Bronchial epithelial cell (primary cell): ENCODE data around the gene AHCYL2. TPM values are rescaled to one million over a fixed set of nuclear protein-coding genes. Genes with fewer than 3 reads are reported as not detected.
A peak's percentile ranks its signal among the peaks of the same experiment; 100 is the strongest.

Experiments used
- DNase-seq: peaks from one replicate; pipeline ENCODE4 v3.0.0-alpha.2; 2010; ENCODE audit warnings: low read depth
- FAIRE-seq: peaks from 2 replicates; lab custom pipeline; 2011; peaks lifted over from hg19 to GRCh38; lab: Jason Lieb, UNC
- H3K27me3 ChIP-seq: 2 replicates; pipeline ENCODE4 v1.5.1; 2011; ENCODE audit warnings: low read length; ENCODE audit not compliant: control insufficient read depth, insufficient read depth
- H3K36me3 ChIP-seq: 2 replicates; pipeline ENCODE4 v1.5.1; 2011; ENCODE audit warnings: low read length; ENCODE audit not compliant: control insufficient read depth, insufficient read depth
- H3K4me3 ChIP-seq: 2 replicates; pipeline ENCODE4 v1.5.1; 2011; ENCODE audit warnings: mild to moderate bottlenecking, low read depth, low read length, control low read depth
- CTCF ChIP-seq: IDR thresholded peaks from 2 replicates; pipeline ENCODE4 v1.5.1; 2011; ENCODE audit warnings: mild to moderate bottlenecking, moderate library complexity, low read length, control low read depth, inconsistent platforms; ENCODE audit not compliant: insufficient read depth, severe bottlenecking
- total RNA-seq: library from RNA; depleted of rRNA; stranded (reverse); fragments of >200 nt; gene quantifications from 2 replicates; pipeline ENCODE4 v1.2.1, GENCODE V29; 2014

AHCYL2 gene
- total RNA-seq, 1 donor from 2014 or later: 5.0 TPM

- TF ChIP-seq CTCF: no peak
- Histone ChIP-seq H3K36me3 (no peaks in the 10 kb centered on the region), H3K4me3 (no peak overlapping the region), H3K27me3 (no peaks in the 10 kb centered on the region)
- no peak for DNase-seq
- FAIRE-seq: no peak
Observed at GRCh38 chr7:129341212-129341611, 116.4 kb downstream of the AHCYL2 start.

- Histone ChIP-seq H3K36me3 (no peaks in the 10 kb centered on the region), H3K27me3 (no peaks in the 10 kb centered on the region), H3K4me3 (no peak overlapping the region)
- DNase-seq (no peak), FAIRE-seq (no peak)
- no peak for TF ChIP-seq CTCF
Observed at GRCh38 chr7:129341816-129342806, 117.3 kb downstream of the AHCYL2 start.

- FAIRE-seq: no peak
- H3K4me3 ChIP-seq: no peak overlapping the region
- no peaks in the 10 kb centered on the region for H3K27me3 ChIP-seq
- TF ChIP-seq CTCF: peak; percentile 43
- no peaks in the 10 kb centered on the region for H3K36me3 ChIP-seq
- peak; percentile 67 for DNase-seq
Observed at GRCh38 chr7:129343099-129343700, 118.4 kb downstream of the AHCYL2 start.

- no peak overlapping the region for H3K4me3 ChIP-seq
- FAIRE-seq (no peak), DNase-seq (no peak)
- no peaks in the 10 kb centered on the region for H3K27me3 ChIP-seq
- H3K36me3 ChIP-seq: no peaks in the 10 kb centered on the region
- no peak for TF ChIP-seq CTCF
Observed at GRCh38 chr7:129347330-129347729, 122.5 kb downstream of the AHCYL2 start.

GRCh38 chr7:129348023-129348740, 123.4 kb downstream of the AHCYL2 start:
- no peaks in the 10 kb centered on the region for H3K27me3 ChIP-seq
- DNase-seq (no peak), FAIRE-seq (no peak)
- no peak overlapping the region for H3K4me3 ChIP-seq
- TF ChIP-seq CTCF: no peak
- H3K36me3 ChIP-seq: no peaks in the 10 kb centered on the region
